ENCODE results near the gene CCK. TPM values are rescaled to one million over a fixed set of nuclear protein-coding genes. Genes with fewer than 3 reads are reported as not detected.

Gene CCK
- polyA plus RNA-seq, 1 experiment = not detected

DNA sequence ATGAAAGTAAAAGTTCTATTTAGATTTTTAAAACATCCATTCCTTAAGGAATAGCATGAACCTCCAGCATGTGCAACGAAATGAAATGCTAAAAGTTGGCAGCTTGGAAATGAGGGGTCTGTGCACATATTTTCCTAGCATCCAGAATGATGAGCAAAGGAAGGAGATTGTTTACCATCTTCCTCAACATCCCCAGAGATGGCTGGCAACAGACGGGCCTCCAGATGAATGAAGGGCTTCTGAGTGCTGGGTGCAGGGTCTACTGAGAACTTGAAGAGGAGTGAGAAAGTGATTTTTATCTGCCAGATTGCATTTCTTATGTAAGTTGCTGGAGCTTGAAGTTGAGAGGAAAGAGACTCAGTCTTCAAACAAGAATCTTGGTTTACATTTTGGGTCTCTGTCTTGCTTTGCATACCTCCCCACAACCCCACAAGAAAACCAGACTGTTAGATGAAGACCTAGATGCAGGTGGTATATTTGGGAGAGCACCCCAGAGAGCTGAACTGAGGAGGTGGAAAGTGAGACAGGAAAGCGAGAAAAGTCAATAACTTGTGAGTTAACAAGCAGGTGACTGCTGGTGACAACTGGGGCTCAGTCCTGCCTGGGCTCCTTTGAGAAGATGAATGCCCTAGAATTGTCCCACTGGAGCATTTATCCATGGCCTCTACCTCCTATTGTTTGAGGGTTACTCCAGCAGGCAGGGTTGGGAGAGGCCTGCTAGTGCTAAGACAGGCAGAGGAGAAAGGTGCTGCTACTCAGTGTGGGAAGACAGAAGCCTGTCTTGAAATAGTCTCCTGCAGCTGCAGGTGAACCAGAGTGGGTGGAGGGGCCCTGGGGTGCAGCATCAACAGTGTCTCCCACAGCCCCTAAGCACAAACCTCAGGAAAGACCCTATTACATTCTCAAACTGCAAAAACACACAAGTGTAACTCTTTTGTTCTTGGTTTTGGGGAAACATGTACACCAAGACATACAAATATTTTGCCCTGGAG is 10.5 kb upstream of the CCK start:
- peaks cover 2% of the 10 kb centered on the region; the same call in 1 of the 2 replicates for H3K27me3 ChIP-seq (ENCODE audit: control insufficient read depth, insufficient read depth, low read length)
- CTCF ChIA-PET = no interaction called here
- TF ChIP-seq, protein P1, sequence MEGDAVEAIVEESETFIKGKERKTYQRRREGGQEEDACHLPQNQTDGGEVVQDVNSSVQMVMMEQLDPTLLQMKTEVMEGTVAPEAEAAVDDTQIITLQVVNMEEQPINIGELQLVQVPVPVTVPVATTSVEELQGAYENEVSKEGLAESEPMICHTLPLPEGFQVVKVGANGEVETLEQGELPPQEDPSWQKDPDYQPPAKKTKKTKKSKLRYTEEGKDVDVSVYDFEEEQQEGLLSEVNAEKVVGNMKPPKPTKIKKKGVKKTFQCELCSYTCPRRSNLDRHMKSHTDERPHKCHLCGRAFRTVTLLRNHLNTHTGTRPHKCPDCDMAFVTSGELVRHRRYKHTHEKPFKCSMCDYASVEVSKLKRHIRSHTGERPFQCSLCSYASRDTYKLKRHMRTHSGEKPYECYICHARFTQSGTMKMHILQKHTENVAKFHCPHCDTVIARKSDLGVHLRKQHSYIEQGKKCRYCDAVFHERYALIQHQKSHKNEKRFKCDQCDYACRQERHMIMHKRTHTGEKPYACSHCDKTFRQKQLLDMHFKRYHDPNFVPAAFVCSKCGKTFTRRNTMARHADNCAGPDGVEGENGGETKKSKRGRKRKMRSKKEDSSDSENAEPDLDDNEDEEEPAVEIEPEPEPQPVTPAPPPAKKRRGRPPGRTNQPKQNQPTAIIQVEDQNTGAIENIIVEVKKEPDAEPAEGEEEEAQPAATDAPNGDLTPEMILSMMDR (IDR thresholded peaks at IDR 0.05; ENCODE audit: insufficient read depth, low read depth, low read length) = no peak
- POLR2A ChIA-PET = no interaction called here
- H3K36me3 ChIP-seq (ENCODE audit: control insufficient read depth, insufficient read depth, low read length) = no peaks in the 10 kb centered on the region
- H3K4me3 ChIP-seq (ENCODE audit: low read depth, low read length) = no peak overlapping the region
- DNase-seq (ENCODE audit: low read depth) = no peak

DNA sequence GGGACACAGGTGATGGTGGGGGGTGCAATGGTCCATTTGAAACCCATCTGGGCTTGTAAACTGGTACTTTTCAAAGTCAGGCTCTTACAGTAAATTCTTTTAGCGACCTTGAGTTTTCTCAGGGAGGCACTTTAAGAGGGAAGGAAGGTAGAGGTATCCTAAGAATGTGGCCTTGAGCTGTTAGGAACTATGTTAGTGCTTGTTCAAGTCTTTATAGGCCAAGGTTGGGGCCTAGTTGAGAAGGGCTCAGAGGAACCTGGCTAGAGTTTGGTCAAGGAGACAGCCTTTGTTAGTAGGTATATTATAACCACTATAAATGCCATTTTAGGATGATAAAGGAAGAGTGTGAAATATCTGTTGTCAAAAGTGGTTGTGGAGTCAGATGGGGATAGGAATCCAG is 9.2 kb upstream of the CCK start:
- Histone ChIP-seq H3K4me3 (ENCODE audit: low read depth, low read length) (no peak overlapping the region), H3K27me3 (ENCODE audit: control insufficient read depth, insufficient read depth, low read length) (peaks cover 2% of the 10 kb centered on the region; the same call in 1 of the 2 replicates), H3K36me3 (ENCODE audit: control insufficient read depth, insufficient read depth, low read length) (no peaks in the 10 kb centered on the region)
- ChIA-PET POLR2A (no interaction called here), CTCF (no interaction called here)
- TF ChIP-seq, protein P1 (IDR thresholded peaks at IDR 0.05; ENCODE audit: insufficient read depth, low read depth, low read length) = no peak
- DNase-seq (ENCODE audit: low read depth) = no peak

DNA sequence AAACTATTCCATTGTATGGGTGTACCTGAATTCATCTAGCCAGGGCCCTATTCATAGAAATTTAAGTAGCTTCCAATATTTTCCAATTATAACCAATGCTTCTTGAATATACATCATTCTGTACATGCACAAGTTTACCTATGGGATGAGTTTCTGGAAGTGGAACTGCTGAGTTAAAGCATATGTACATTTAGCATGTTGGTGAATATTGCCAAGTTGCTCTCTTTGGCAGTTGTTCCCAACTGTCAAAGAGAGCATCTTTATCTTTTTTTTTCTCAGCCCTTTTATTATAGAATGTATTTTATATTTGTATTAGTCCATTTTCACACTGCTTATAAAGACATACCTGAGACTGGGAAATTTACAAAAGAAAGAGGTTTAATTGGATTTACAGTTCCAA is 8.3 kb upstream of the CCK start:
- ChIA-PET CTCF (no interaction called here), POLR2A (no interaction called here)
- no peak overlapping the region for H3K4me3 ChIP-seq (ENCODE audit: low read depth, low read length)
- DNase-seq (ENCODE audit: low read depth) = no peak
- no peaks in the 10 kb centered on the region for H3K36me3 ChIP-seq (ENCODE audit: control insufficient read depth, insufficient read depth, low read length)
- H3K27me3 ChIP-seq (ENCODE audit: control insufficient read depth, insufficient read depth, low read length) = peaks cover 6% of the 10 kb centered on the region; the same call in 1 of the 2 replicates
- TF ChIP-seq, protein P1 (IDR thresholded peaks at IDR 0.05; ENCODE audit: insufficient read depth, low read depth, low read length) = no peak

DNA sequence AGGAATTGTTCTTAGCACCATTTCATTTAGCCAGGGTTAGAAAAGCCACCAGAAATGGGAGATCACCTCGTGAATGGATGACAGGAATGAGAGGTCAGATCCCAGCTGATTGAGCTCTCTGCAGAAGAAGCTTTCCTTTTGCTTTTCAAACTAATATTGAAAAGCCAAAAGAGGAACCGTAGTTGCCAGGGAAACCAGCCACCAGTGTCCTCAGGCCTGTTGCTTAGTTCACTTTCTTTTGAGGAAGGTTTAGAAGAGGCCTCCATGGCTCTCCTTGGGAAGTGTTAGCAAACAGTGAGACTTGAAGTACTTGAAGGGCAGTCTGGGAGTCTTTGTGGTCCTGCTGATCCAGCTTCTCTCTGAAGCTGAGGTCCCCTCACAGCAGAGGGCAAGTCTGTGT is 7.4 kb upstream of the CCK start:
- DNase-seq (ENCODE audit: low read depth) = no peak
- POLR2A ChIA-PET = no interaction called here
- H3K36me3 ChIP-seq (ENCODE audit: control insufficient read depth, insufficient read depth, low read length) = no peaks in the 10 kb centered on the region
- CTCF ChIA-PET = no interaction called here
- H3K27me3 ChIP-seq (ENCODE audit: control insufficient read depth, insufficient read depth, low read length) = peaks cover 11% of the 10 kb centered on the region
- TF ChIP-seq, protein P1 (IDR thresholded peaks at IDR 0.05; ENCODE audit: insufficient read depth, low read depth, low read length) = no peak
- no peak overlapping the region for H3K4me3 ChIP-seq (ENCODE audit: low read depth, low read length)

DNA sequence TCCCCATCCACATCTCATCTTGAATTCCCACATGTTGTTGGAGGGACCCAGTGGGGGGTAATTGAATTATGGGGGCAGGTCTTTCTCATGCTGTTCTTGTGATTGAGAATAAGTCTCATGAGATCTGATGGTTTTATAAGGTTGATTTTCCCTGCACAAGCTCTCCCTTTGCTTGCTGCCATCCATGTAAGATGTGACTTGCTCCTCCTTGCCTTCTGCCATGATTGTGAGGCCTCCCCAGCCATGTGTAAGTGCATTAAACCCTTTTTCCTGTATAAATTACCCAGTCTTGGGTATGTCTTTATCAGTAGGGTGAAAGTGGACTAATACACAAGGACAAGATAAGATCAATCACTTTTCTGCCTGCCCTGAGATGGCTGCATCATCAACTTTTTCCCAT is 5.8 kb upstream of the CCK start:
- DNase-seq (ENCODE audit: low read depth) = no peak
- H3K27me3 ChIP-seq (ENCODE audit: control insufficient read depth, insufficient read depth, low read length) = peaks cover 16% of the 10 kb centered on the region
- no peak overlapping the region for H3K4me3 ChIP-seq (ENCODE audit: low read depth, low read length)
- ChIA-PET CTCF (interaction anchor here (1.0 to 1.8 kb wide), 3 partner anchors 8 to 42 kb away, joined by 3 to 5 read pairs (median 4); no protein-coding TSS in a partner anchor), POLR2A (no interaction called here)
- TF ChIP-seq, protein P1 (IDR thresholded peaks at IDR 0.05; ENCODE audit: insufficient read depth, low read depth, low read length) = no peak
- H3K36me3 ChIP-seq (ENCODE audit: control insufficient read depth, insufficient read depth, low read length) = no peaks in the 10 kb centered on the region

Measured in BJ (cell line).